ENCODE results near the gene UNC5A.

GRCh38 chr5:176881816-176882566 lies 71.6 kb downstream of the UNC5A start:
- TF ChIP-seq CTBP1 (IDR thresholded peaks at IDR 0.05; ENCODE audit: borderline replicate concordance) (no peak), ARNT (IDR thresholded peaks at IDR 0.05) (no peak), BHLHE40 (IDR thresholded peaks at IDR 0.05; ENCODE audit: borderline replicate concordance) (no peak), FOXA1 (IDR thresholded peaks at IDR 0.05) (no peak), TARDBP (IDR thresholded peaks at IDR 0.05) (no peak), HDGF (IDR thresholded peaks at IDR 0.05; ENCODE audit: borderline replicate concordance) (no peak), ELF4 (IDR thresholded peaks at IDR 0.05) (no peak), FOXK2 (IDR thresholded peaks at IDR 0.05) (no peak), NFRKB (IDR thresholded peaks at IDR 0.05) (no peak)

Data from HEK293T (cell line).